Measurements from ENCODE around the gene CYP4A22. TPM values are rescaled to one million over a fixed set of nuclear protein-coding genes. Genes with fewer than 3 reads are reported as not detected.

The CYP4A22 gene
- total and polyA plus RNA-seq, 9 of the 15 experiments (the other 6 are each of a cell fraction or from before 2014, with no cell fraction given), result 0.07 TPM; not detected in 8

DNA sequence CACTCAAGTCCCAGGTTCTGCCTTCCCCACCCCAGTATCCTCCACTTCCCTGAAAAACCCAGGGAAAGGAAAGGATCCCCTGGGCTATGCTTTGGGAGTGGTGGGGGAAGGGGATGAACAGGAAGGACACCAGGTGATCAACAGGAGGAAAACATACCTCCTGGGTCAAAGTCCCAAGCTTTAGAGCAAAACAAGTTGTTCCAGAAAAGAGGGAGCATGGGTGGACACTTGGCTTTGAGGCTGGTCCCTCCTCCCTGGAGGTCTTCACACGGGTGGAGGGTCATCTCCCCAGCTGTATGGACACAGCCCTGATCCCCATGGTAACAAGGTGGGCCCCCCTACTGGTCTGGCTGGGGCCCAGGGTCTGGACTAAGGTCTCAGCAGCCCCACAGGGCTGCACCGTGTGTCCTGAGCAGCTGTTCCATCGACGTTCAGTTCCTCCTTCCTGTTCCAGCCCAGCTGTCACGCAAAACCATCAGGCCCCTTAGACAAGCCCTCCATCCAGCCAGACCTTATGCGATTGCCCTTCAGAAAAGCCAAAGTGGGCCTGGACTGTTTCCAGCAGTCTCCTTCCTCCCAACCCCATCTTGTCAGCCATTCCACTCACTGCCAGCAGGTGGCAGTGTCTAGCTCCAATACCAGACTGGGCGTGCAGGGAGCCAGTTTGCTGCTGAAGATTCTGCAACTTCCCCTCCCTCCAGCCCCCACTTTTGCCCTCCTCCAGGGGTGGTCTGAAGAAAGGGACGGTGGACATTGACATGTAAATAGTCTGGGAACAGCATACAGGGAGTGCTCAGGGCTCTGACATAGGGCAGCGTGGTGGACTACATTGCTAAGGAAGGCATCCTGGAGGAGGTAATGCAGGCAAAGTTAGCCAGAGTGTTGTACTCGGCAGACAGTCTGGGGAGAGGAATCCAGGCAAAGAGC is 55.5 kb downstream of the CYP4A22 start (continued):
- peak; percentile 74 for TF ChIP-seq ZNF592 (IDR thresholded peaks at IDR 0.05)
- TF ChIP-seq L3MBTL2 (IDR thresholded peaks at IDR 0.05), result peak; percentile 43
- no peak for TF ChIP-seq HDAC8 (tag; IDR thresholded peaks at IDR 0.05)
- TF ChIP-seq BHLHE40 (IDR thresholded peaks at IDR 0.05; ENCODE audit: low read length), result peak; percentile 60; the same call in 1 of the 2 replicates
- 0 out of 2 replicates have a peak, but pooled peaks have one; percentile 27 for TF ChIP-seq SP1 (CRISPR knock-in tag; IDR thresholded peaks at IDR 0.05)
- TF ChIP-seq ZBTB12 (CRISPR knock-in tag; IDR thresholded peaks at IDR 0.05), result 0 out of 2 replicates have a peak, but pooled peaks have one; percentile 11
- TF ChIP-seq ZBTB2 (IDR thresholded peaks at IDR 0.05), result no peak
- TF ChIP-seq SUPT5H (IDR thresholded peaks at IDR 0.05), result no peak
- TF ChIP-seq TCF7L2 (IDR thresholded peaks at IDR 0.05; ENCODE audit: low read depth, low read length), result no peak
- peak; percentile 89 for TF ChIP-seq ARID2 (IDR thresholded peaks at IDR 0.05)
- TF ChIP-seq RAD21 (CRISPR knock-in tag; conservative IDR thresholded peaks at IDR 0.05 in 1 of 2, IDR thresholded peaks at IDR 0.05 in 1 of 2), result peak; percentile 98
- no peak for TF ChIP-seq ASH1L (IDR thresholded peaks at IDR 0.05; ENCODE audit: borderline replicate concordance, low read depth, partially characterized antibody)
- TF ChIP-seq PRDM10 (IDR thresholded peaks at IDR 0.05; ENCODE audit: partially characterized antibody), result peak; percentile 5
- no peak for TF ChIP-seq KAT8 (IDR thresholded peaks at IDR 0.05; ENCODE audit: low read depth)
- 0 out of 4 replicates have a peak, but pooled peaks of 1 of the 2 experiments have one; percentile 11 for TF ChIP-seq TEAD1 (CRISPR knock-in tag; IDR thresholded peaks at IDR 0.05)

Measured in K562 (cell line).